Body of pancreas (tissue), 4 donors: ENCODE results near the gene FAM47E.

Experiments used
- CTCF ChIP-seq, 7 experiments: fragments of 450-650 bp in 4 of 7; fragments of 200-600 bp in 3 of 7; sonication (generic) in 3 of 7; IDR thresholded peaks; one replicate each; pipeline ENCODE4 v1.5.1; 2016 to 2019; ENCODE audit warnings: antibody characterized with exemption in 7 of 7
- POLR2A ChIP-seq, 3 donors: fragments of 450-650 bp; IDR thresholded peaks; one replicate each; pipeline ENCODE4 v1.6.1; 2016; ENCODE audit warnings: antibody characterized with exemption in 3 of 3, mild to moderate bottlenecking in 2 of 3

- TF ChIP-seq POLR2A (IDR thresholded peaks at IDR 0.05): no peak
- no peak for TF ChIP-seq CTCF (IDR thresholded peaks at IDR 0.05)
Observed at GRCh38 chr4:76204936-76205335, 46.6 kb upstream of the FAM47E start.
